CD4-positive, alpha-beta T cell treated with Interleukin-6 at 100 ng/mL for 8 hours (primary cell): ENCODE results near the gene CEP85.
"Not testable (repeated sequence)": the region's sequence is repeated elsewhere in the genome, so short reads cannot be mapped to it uniquely, and the experiment has no call there.

Experiments used
- DNase-seq: peaks from one replicate; pipeline ENCODE4 v3.0.0-alpha.2; 2020; ENCODE audit warnings: mixed read lengths, low spot score

CEP85 gene

DNA sequence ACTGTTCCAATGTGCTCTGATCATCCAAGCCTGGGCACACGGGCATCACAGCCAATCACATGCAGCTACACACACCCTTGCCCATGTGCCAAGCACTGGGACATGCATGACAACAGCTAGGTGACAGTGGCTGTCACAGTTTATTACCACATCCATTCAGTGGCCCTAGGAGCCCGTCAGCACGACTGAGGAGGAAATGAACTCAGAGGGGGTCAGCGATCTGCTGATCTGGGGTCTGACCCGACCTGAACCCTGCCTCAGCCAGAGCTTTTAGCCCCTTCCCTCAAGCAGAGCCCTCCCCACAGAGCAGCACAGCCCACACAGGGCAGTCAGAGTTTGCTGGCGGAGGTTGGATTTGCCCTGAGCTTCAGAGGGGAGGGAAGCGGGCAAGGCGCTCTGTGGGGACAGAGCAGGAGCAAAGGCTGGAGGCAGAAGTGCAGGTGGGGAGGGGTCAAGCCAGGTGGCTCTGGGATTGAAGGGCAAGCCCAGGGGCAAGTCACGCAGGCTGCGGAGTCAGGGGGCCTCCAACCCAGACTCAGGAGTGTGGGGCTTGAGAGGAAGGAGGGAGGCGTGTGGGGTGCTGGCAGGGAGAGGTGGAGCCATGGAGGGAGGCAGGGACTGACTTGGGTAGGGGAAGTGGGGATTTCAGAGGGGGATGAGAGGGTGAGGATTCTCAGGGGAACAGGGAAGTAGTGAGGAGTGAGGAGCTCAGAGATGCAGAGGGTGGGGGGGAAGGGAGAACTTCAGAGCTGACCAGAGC lies 56.3 kb downstream of the CEP85 start:
- DNase-seq = no peak

DNA sequence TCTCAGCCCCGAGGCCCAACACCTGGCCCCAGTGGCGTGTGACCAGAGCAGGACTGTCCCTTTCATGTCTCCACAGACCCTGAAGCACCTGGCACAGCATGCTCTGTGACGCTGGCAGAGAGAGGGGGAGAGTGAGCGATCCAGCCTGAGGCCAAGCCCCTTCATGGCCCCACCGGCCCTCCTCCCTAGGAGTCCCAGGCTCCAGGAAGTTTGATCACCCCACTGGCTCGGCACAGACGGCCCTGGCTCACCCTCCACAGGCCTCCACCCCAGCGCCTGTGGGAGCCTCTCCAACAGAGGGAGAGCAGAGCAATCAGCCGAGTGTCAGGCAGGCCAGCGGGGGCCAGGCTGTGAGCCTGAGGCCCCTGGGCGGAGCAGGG lies 56.9 kb downstream of the CEP85 start:
- DNase-seq = no peak

- no peak for DNase-seq
These were observed 57.4 kb downstream of the CEP85 start for GRCh38 chr1:26291433-26291832.

- DNase-seq = no peak
These were observed 57.9 kb downstream of the CEP85 start for GRCh38 chr1:26291939-26292338.

DNA sequence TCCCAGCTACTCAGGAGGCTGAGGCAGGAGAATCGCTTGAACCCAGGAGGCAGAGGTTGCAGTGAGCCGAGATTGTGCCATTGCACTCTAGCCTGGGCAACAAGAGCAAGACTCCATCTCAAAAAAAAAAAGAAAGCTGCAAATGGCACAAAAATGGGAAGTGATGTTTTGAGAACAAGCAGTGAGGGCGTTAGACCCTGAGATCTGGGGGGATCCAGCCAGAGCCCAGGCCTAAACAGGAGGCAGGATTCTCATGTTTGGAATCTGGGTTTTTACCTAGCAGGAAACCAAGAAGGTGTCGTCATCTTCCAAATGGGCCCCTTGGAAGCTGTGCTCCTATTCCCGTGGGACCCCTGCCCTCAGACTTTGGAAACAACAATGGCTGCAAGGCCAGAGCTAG lies 58.7 kb downstream of the CEP85 start:
- DNase-seq = not testable (repeated sequence)

- no peak for DNase-seq
These were observed 60.0 kb downstream of the CEP85 start for GRCh38 chr1:26293911-26294463.

DNA sequence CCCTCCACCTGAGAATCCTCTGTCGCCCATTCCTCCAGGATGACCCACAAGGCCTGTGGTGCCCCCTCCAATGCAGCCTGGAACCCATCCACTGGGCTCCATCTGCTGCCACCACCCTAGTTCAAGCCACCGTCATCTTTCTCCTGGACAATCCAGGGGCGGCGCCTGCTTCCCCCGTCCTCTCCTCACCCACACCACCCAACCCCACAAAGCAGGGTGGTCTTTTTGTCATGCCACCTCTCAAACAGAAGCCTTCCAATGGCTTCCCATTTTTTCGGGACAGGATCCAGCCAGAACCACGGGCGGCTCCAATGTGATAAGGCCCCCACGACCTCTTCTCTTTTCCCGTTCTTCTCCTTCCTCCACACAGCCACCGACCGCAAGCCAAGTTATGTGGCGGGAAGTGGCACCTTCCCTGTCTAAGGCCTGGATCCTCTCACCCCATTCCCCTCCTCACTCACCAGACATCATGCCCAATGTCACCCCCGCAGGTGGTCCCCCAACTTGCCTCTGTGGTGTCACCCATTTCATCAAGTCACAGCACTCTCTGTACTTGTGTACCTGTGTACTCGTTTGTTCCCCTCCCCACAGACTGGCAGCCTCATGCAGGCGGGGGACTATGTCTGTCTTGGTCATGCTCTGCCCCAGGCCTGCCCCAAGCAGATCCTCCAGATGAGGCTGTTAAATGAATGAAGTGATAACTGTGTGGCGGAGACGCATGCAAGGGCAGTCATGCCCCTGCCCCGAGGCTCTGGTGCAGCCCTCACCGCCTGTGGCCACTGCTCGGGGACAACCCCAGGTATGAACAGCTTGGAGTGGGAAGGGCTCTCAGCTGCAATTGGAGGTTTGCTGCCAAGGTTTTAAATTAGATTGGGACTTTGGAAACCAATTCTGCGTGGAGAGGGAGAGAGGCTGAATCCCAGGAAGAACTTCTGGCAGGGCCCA lies 61.5 kb downstream of the CEP85 start:
- DNase-seq = no peak

DNA sequence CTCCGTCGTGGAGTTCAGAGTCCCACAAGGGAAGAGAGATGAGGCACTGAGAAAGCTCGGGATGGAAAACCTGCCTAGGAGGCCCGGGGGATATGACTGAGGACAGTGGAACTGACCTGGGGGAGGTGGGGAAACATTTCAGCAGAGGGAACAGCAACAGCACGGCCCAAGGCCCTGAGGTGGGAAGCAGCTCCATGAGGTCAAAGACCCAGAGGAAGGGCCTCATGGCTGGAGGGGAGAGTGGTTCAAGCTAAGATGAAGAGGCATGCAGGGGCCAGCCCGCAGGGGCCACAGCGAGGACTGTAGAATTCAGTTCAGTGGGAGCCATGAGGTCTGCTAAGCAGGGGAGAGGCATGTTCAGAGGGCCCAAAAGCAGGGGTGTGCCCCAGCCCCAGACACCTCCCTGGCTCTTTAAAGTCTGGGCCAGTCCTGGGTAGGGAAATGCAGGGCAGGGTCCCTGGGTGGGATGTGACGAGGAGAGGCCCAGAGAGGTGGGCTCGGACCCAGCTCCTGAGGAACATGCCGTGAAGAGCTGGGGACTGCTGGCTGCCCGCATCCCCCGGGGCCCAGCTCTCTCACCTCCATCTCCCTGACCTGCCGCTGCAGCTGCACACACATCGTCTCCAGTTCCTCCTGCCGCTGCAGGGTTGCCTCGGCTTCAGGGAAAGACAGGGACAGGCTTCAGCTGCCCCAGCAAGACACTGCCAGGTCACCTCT lies 62.5 kb downstream of the CEP85 start:
- no peak for DNase-seq

DNA sequence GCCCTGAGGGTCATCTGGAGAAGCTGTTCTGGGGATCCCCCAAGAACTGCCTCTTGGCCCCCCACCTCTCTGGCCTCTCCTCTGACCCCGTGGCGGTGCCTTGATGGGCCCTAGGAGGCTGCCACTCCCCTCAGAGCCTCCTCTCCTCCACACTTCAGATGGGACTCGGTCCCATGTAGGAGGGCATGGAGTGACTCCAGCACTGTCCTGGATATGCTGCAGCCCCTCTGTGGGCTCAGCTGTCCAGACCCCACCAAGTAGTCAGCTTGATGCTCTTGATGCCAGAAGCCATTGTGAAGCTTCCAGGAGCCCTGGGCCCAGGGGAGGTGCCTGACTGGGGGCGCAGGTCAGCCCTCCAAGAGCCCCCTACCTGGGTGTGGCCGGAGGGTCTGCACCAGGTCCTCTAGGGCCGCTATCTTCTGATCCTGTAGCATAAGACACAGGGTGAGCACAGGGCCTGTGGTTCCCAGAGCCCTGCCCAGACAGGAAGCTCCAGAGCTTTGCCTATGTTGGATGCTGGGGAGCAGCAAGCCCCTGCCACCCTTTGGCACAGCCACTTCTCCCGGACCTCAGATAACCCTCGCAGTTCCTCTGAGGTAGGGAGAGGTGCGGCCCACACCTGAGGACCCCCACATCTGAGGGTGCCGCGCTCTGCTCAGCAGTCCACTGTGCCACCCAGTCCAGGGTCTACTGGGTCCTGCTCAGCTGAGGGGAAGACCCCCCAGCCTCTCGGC lies 63.2 kb downstream of the CEP85 start:
- no peak for DNase-seq

- DNase-seq = no peak
These were observed 63.8 kb downstream of the CEP85 start for GRCh38 chr1:26297791-26298124.

DNA sequence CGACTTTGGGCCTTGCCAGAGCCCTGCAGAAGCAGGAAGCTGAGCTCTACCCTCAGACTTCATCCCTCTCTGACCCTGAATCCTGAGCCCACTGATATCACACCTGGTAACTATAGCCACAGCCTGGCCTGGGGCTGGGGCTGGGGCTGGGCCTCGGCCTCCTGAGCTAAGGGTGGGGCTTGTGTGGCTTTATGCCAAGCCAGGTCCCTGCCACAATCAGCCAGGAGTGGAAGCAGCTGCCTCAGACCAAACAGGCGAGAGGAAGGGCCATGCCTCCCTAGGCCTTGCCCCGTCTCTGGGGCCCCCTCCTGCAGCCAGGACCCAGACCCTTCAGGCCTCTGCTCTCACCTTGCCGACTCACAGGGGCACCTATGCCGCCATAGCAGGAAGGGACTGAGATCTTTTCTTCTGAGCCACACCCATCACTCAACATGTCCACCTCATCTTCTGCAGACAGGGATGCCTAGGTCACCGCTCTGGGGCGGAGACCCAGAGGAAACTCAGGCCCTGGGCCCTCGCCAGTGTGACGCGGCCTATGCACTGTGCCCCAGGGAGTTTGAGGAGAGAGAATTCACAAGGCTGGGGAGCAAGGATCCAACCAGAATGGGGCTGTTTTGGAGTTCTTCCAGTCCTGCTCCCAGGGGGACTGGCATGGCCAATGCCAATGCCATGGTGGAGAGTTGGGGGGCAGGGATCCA lies 66.7 kb downstream of the CEP85 start:
- DNase-seq = no peak

DNA sequence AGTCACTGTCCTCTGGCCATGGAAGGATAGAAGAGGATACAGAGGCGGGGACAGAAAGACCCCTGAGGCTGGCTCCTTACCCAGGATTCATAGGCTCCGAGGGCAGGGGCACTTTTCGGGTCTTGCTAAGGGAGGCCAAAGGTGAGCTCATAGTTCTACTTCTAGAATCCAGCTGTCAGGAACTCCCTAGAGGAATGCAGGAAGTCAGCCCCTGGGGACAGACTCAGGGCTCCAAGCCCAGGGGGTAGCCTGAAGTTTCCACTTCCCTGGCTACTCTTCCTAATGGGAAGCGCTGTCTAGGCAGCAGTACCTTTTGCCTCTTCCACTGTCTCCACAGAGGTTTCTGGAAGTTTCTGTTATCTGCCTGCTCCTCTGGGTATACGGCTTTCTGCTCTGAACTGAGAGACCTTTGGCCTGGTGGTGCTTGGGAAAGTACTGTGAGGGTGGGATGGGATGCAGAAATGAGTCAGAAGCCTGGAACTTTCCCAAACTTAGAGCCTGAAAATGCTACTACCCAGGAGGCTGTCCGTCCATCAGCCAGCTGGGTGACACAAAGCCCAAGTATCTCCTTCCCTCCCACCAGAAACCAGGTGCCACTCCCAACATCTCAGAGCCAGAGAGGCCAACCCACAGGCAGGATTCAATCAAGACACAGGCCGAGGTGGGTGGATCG lies 68.9 kb downstream of the CEP85 start:
- DNase-seq = no peak

- no peak for DNase-seq
These were observed 71.8 kb downstream of the CEP85 start for GRCh38 chr1:26305667-26306289.

- DNase-seq = peak; percentile 94
These were observed 72.6 kb downstream of the CEP85 start, which contains the start of gene UBXN11 for GRCh38 chr1:26306290-26307229. TSS of gene UBXN11 (minus strand) at chr1:26306636. CDS start at chr1:26302883, 3,753 bp downstream.

DNA sequence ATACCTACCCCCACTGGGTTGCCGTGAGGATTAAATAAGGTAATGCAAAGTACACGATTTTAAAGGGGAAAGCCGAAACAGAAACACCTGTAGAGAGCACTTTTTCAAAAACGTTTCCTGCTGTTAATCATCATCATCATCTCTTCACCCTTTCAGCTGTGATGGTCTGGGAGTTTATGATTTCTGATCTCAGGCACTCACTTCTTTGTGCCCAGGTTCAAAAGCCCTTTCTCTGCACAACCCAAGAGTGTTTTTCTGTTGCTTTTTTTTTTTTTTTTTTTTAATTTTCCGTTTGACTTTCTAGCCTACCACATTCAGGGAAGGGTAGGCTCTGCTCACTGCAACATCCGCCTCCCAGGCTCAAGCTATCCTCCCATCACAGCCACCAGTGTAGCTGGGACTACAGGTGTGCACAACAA lies 73.4 kb downstream of the CEP85 start:
- DNase-seq = peak; percentile 70

GRCh38 chr1:26307966-26308899 lies 74.2 kb downstream of the CEP85 start:
- not testable (repeated sequence) for DNase-seq

- DNase-seq = no peak
These were observed 80.5 kb downstream of the CEP85 start for GRCh38 chr1:26314501-26314900.
